ENCODE measurements around the gene CEP85L.
A peak's percentile ranks its signal among the peaks of the same experiment; 100 is the strongest.

Gene CEP85L

GRCh38 chr6:118558464-118559217 lies 92.8 kb downstream of the CEP85L start:
- Histone ChIP-seq H3K9me3 (ENCODE audit: low read depth, low read length) (no peaks in the 10 kb centered on the region), H3K4me3 (peak overlapping the region; percentile 28; the same call in 1 of the 2 replicates), H3K36me3 (ENCODE audit: insufficient read depth, low read length) (no peaks in the 10 kb centered on the region), H3K27ac (no peak overlapping the region), H3K9ac (ENCODE audit: insufficient read length) (no peak overlapping the region)
- no peak for TF ChIP-seq EZH2 (IDR thresholded peaks at IDR 0.05)
- TF ChIP-seq POLR2AphosphoS5 (IDR thresholded peaks at IDR 0.05; ENCODE audit: borderline replicate concordance, low read depth, low read length), result peak; percentile 22; the same call in 1 of the 2 replicates
- peak; percentile 21 for TF ChIP-seq FOXP2 (optimal IDR thresholded peaks at IDR 0.05; ENCODE audit: control extremely low read depth, extremely low read length, insufficient read depth)
- peak; percentile 28 for DNase-seq (ENCODE audit: low read depth, low spot score)

GRCh38 chr6:118554698-118555097 lies 96.7 kb downstream of the CEP85L start:
- Histone ChIP-seq H3K4me3 (no peak overlapping the region), H3K36me3 (ENCODE audit: insufficient read depth, low read length) (no peaks in the 10 kb centered on the region), H3K9me3 (ENCODE audit: low read depth, low read length) (no peaks in the 10 kb centered on the region), H3K9ac (ENCODE audit: insufficient read length) (no peak overlapping the region), H3K27ac (no peak overlapping the region)
- TF ChIP-seq EZH2 (IDR thresholded peaks at IDR 0.05), result no peak
- no peak for TF ChIP-seq POLR2AphosphoS5 (IDR thresholded peaks at IDR 0.05; ENCODE audit: borderline replicate concordance, low read depth, low read length)
- TF ChIP-seq FOXP2 (optimal IDR thresholded peaks at IDR 0.05; ENCODE audit: control extremely low read depth, extremely low read length, insufficient read depth), result no peak
- no peak for DNase-seq (ENCODE audit: low read depth, low spot score)

GRCh38 chr6:118553132-118553531 lies 98.3 kb downstream of the CEP85L start:
- Histone ChIP-seq H3K27ac (peak overlapping the region; percentile 45; the same call in 1 of the 2 replicates), H3K4me3 (no peak overlapping the region), H3K36me3 (ENCODE audit: insufficient read depth, low read length) (no peaks in the 10 kb centered on the region), H3K9ac (ENCODE audit: insufficient read length) (no peak overlapping the region), H3K9me3 (ENCODE audit: low read depth, low read length) (no peaks in the 10 kb centered on the region)
- no peak for TF ChIP-seq FOXP2 (optimal IDR thresholded peaks at IDR 0.05; ENCODE audit: control extremely low read depth, extremely low read length, insufficient read depth)
- no peak for TF ChIP-seq POLR2AphosphoS5 (IDR thresholded peaks at IDR 0.05; ENCODE audit: borderline replicate concordance, low read depth, low read length)
- TF ChIP-seq EZH2 (IDR thresholded peaks at IDR 0.05), result no peak
- DNase-seq (ENCODE audit: low read depth, low spot score), result no peak

GRCh38 chr6:118551063-118552053 lies 100.0 kb downstream of the CEP85L start:
- no peaks in the 10 kb centered on the region for H3K9me3 ChIP-seq (ENCODE audit: low read depth, low read length)
- H3K9ac ChIP-seq (ENCODE audit: insufficient read length), result peak overlapping the region; percentile 54
- H3K27ac ChIP-seq, result no peak overlapping the region
- no peak overlapping the region for H3K4me3 ChIP-seq
- no peaks in the 10 kb centered on the region for H3K36me3 ChIP-seq (ENCODE audit: insufficient read depth, low read length)
- TF ChIP-seq EZH2 (IDR thresholded peaks at IDR 0.05), result no peak
- peak; percentile 40 for DNase-seq (ENCODE audit: low read depth, low spot score)

- Histone ChIP-seq H3K9me3 (ENCODE audit: low read depth, low read length) (no peaks in the 10 kb centered on the region), H3K9ac (ENCODE audit: insufficient read length) (no peak overlapping the region), H3K27ac (no peak overlapping the region), H3K36me3 (ENCODE audit: insufficient read depth, low read length) (no peaks in the 10 kb centered on the region), H3K4me3 (no peak overlapping the region)
- TF ChIP-seq POLR2AphosphoS5 (IDR thresholded peaks at IDR 0.05; ENCODE audit: borderline replicate concordance, low read depth, low read length), result no peak
- DNase-seq (ENCODE audit: low read depth, low spot score), result no peak
Measured at GRCh38 chr6:118548613-118549012, 102.8 kb downstream of the CEP85L start.

GRCh38 chr6:118548136-118548535 lies 103.3 kb downstream of the CEP85L start, which contains the start of gene PLN:
Gene PLN, plus strand, starts transcription at chr6:118548296. Its CDS starts 10,626 bp downstream, at chr6:118558922.
- TF ChIP-seq POLR2AphosphoS5 (IDR thresholded peaks at IDR 0.05; ENCODE audit: borderline replicate concordance, low read depth, low read length) (no peak), FOXP2 (optimal IDR thresholded peaks at IDR 0.05; ENCODE audit: control extremely low read depth, extremely low read length, insufficient read depth) (no peak), EZH2 (IDR thresholded peaks at IDR 0.05) (no peak)
- DNase-seq (ENCODE audit: low read depth, low spot score), result no peak
- Histone ChIP-seq H3K4me3 (no peak within 1 kb of the TSS), H3K9me3 (ENCODE audit: low read depth, low read length) (no peaks in the 10 kb centered on the region), H3K9ac (ENCODE audit: insufficient read length) (no peak within 1 kb of the TSS), H3K36me3 (ENCODE audit: insufficient read depth, low read length) (no peaks in the 10 kb centered on the region), H3K27ac (no peak within 1 kb of the TSS)

GRCh38 chr6:118546880-118547218 lies 104.5 kb downstream of the CEP85L start:
- H3K9me3 ChIP-seq (ENCODE audit: low read depth, low read length), result no peaks in the 10 kb centered on the region
- H3K9ac ChIP-seq (ENCODE audit: insufficient read length), result no peak overlapping the region
- no peak overlapping the region for H3K4me3 ChIP-seq
- DNase-seq (ENCODE audit: low read depth, low spot score), result no peak
- TF ChIP-seq FOXP2 (optimal IDR thresholded peaks at IDR 0.05; ENCODE audit: control extremely low read depth, extremely low read length, insufficient read depth) (no peak), EZH2 (IDR thresholded peaks at IDR 0.05) (no peak), POLR2AphosphoS5 (IDR thresholded peaks at IDR 0.05; ENCODE audit: borderline replicate concordance, low read depth, low read length) (no peak)
- no peaks in the 10 kb centered on the region for H3K36me3 ChIP-seq (ENCODE audit: insufficient read depth, low read length)
- H3K27ac ChIP-seq, result no peak overlapping the region

GRCh38 chr6:118546164-118546879 lies 105.1 kb downstream of the CEP85L start:
- no peak for TF ChIP-seq FOXP2 (optimal IDR thresholded peaks at IDR 0.05; ENCODE audit: control extremely low read depth, extremely low read length, insufficient read depth)
- no peak for TF ChIP-seq POLR2AphosphoS5 (IDR thresholded peaks at IDR 0.05; ENCODE audit: borderline replicate concordance, low read depth, low read length)
- TF ChIP-seq EZH2 (IDR thresholded peaks at IDR 0.05), result no peak
- Histone ChIP-seq H3K9ac (ENCODE audit: insufficient read length) (no peak overlapping the region), H3K27ac (no peak overlapping the region), H3K36me3 (ENCODE audit: insufficient read depth, low read length) (no peaks in the 10 kb centered on the region), H3K9me3 (ENCODE audit: low read depth, low read length) (no peaks in the 10 kb centered on the region), H3K4me3 (no peak overlapping the region)
- DNase-seq (ENCODE audit: low read depth, low spot score), result no peak
